Sigmoid colon (tissue), 4 donors: ENCODE data around the gene LMAN2.

Experiments
- POLR2AphosphoS5 ChIP-seq, 4 donors: sonication (generic); formaldehyde crosslinking; IDR thresholded peaks; one replicate each; pipeline ENCODE4 v1.6.1; 2017; ENCODE audit warnings: antibody characterized with exemption in 4 of 4
- TF ChIP-seq, protein P1 (sequence below), 4 experiments: fragments of 450-650 bp in 3 of 4; fragments of 200-600 bp in 1 of 4; IDR thresholded peaks; one replicate each; pipeline ENCODE4 v1.5.1; 2016 to 2019; ENCODE audit warnings: antibody characterized with exemption in 4 of 4, mild to moderate bottlenecking in 3 of 4, moderate library complexity in 2 of 4

DNA sequence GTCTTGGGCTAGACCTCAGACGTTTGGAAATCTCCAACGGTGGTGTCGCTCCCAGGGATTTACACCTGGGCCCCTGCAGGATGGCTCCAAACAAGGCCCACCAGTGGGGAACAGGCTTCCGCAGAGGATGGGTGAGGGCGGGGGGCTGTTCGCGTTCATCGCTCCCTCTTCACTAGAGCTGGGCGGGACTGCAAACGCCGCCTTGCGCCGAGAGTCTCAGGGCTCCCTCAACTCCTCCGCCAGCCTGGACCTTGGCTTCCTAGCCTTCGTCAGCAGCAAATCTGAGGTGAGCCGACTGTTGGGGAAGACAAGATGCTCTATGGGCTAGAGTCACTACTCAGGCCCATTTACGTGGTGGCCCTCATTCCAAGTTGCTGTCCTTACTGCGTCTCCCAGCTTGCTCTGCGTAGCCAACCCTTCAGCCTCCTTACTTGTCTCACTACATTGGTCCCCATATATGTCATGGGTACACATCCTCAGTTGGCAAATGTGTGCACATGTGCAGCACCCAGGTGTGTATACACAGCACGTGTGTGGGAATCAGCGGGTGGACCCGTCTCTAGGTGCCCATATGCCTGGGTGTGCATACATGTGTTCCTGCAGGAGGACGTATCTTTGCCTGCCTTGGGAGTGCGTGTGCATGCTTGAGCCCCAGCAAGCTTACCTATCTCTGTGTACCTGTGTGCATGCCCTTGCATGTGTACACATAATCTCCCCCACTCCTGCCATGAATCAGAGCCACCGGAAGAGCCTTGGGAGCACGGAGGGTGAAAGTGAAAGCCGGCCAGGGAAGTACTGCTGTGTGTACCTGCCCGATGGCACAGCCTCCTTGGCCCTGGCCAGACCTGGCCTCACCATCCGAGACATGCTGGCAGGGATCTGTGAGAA is 16.8 kb upstream of the LMAN2 start:
- no peak for TF ChIP-seq POLR2AphosphoS5 (IDR thresholded peaks at IDR 0.05)
- TF ChIP-seq, protein P1, sequence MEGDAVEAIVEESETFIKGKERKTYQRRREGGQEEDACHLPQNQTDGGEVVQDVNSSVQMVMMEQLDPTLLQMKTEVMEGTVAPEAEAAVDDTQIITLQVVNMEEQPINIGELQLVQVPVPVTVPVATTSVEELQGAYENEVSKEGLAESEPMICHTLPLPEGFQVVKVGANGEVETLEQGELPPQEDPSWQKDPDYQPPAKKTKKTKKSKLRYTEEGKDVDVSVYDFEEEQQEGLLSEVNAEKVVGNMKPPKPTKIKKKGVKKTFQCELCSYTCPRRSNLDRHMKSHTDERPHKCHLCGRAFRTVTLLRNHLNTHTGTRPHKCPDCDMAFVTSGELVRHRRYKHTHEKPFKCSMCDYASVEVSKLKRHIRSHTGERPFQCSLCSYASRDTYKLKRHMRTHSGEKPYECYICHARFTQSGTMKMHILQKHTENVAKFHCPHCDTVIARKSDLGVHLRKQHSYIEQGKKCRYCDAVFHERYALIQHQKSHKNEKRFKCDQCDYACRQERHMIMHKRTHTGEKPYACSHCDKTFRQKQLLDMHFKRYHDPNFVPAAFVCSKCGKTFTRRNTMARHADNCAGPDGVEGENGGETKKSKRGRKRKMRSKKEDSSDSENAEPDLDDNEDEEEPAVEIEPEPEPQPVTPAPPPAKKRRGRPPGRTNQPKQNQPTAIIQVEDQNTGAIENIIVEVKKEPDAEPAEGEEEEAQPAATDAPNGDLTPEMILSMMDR (IDR thresholded peaks at IDR 0.05) = no peak
